Measurements from ENCODE around the gene C19orf85.
"Not testable (repeated sequence)": the region's sequence is repeated elsewhere in the genome, so short reads cannot be mapped to it uniquely, and the experiment has no call there.

C19orf85 gene

DNA sequence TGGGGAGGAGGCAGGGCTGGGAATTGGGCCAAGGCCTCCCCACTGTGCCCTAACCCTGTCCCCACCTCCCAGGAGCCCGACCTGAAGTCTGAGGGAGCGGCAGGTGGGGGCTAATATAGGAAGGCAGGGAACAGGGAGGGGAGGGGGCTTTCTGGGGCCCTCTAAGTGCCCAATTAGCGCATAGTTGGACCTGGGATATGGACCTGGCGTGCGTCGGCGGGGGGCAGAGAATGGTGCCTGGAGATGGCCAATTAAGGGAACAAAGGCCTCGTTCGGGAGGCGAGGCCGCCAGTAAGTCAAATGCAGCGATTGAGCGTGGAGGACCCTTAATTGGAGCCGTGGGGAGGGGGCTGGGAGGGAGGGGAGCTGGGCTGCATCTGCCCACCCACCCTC is at the start of gene C19orf85:
Gene C19orf85 (minus strand): TSS at position 90 of the 393 bp plus-strand sequence. CDS start 197 bp downstream, outside the sequence.
- DNase-seq: no peak

DNA sequence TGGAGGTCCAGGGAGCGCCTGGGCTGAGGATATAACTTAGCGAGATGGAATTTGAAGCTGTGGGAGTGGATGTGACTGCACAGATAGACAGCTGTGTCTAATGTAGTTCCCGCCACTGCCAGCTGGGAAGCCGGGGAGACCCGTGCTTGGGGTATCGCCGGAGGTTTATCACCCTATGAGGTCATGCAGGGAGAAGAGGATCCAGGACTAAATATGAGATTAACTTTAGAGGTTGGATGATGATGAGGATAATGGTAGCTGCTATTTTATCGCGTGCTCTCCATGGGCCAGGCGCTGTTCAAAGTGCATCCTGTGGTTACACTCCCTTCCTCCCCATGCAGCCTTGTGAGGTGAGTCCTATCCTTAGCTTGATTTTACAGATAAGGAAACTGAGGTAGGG is 43.6 kb upstream of the C19orf85 start:
- DNase-seq: no peak

DNA sequence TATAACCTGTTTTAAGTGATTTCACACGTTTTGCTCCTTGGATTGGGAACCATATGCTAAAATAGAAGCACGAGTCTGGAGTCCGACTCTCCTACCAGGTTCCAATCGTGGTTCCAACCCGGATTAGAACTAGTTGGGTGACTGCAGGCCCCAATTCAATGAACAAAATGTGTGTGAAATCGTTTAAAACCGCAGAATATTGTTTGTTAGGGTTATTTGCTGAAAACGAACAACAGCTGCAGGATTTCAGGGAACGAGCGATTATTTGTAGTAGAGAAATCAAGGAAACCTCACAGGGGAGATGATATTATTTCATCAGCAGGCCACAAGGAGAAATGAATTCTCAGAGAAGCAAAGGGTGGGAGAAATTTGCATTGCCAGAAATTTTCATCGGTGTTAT is 40.4 kb upstream of the C19orf85 start:
- DNase-seq: no peak

DNA sequence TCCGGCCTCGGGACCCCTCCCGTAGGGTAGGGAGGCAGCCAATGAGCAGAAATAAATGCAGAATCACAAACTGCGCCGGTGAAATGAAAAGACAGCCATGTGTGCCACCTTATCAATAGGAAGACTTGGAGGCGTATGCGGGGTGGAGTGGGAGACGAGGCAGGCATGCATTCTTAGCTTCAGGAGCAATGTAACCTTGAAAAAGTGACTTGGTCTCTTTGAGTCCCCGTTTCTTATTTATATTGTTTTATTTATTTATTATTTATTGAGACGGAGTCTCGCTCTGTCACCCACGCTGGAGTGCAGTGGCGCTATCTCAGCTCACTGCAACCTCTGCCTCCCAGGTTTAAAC is 39.7 kb upstream of the C19orf85 start:
- DNase-seq: no peak

- DNase-seq: peak; percentile 58
Measured at GRCh38 chr19:55503502-55504251, 39.1 kb upstream of the C19orf85 start.

DNA sequence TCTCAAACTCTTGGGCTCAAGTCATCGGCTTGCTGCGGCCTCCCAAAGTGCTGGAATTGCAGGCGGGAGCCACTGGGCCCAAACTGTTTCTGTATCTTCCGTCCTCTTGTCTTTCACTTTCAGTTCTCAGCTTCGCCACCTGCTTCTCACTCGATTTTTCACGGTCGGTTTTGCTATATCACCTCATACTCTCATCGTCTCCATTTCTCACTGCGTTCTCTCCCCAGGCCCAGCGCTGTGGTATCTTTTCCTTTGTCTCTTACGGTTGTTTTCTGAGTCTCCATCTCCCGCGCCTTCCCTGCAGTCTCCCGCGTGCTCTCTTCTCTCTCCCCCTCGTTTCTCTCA is 38.6 kb upstream of the C19orf85 start:
- no peak for DNase-seq

DNA sequence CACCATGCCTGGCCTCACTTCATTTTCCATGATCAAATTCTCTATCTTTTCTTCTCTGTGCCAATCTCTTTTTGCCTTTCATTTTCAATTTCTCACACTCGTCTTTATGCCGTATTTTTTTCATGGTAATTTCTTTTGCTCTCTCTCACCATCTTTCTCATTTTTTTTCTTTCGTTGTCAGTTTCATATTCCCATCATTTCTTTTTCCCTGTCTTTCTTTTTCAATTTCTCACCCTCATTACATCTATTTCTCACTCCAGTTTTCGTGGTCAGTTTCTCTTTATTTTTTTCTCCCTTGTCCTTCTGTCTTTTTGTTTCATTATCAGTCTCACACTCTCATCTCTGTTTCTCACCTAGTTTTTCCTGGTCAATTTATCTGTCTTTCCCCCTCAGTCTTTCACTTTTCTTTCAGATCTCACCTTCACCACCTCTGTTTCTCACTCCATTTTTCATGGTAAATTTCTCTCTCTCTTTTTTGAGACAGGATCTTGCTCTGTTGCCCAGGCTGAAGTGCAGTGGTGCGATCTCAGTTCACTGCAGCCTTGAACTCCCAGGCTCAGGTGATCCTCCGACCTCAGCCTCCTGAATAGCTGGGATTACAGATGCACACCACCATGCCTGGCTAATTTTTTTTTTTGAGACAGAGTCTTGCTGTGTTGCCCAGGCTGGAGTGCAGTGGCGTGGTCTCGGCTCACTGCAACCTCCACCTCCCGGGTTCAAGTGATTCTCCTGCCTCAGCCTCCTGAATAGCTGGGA is 37.8 kb upstream of the C19orf85 start:
- no peak for DNase-seq

DNA sequence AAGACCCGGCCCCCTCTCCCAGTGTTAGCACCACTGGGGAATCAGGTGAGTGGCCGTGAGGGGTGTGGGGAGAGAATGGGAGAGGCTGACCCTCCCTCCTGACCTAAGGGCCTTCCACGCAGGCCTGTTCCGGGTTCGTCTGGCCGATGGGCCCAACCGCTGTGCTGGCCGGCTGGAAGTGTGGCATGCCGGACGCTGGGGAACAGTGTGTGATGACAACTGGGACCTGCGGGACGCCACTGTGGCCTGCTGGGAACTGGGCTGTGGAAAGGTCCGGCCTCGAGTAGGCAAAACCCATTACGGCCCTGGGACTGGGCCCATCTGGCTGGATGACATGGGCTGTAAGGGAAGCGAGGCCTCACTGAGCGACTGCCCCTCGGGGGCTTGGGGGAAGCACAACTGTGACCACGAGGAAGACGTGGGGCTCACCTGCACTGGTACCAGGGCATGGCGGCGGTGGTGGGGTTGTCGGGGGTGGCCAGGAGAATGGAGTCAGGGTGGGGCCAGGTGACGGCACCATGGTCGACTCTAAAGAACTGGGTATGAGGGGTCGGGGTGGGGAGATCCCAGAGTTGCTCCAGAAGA is 35.9 kb upstream of the C19orf85 start:
- no peak for DNase-seq

- no peak for DNase-seq
Measured at GRCh38 chr19:55498246-55498840, 33.8 kb upstream of the C19orf85 start.

- DNase-seq: no peak
Measured at GRCh38 chr19:55497763-55498162, 33.2 kb upstream of the C19orf85 start.

DNA sequence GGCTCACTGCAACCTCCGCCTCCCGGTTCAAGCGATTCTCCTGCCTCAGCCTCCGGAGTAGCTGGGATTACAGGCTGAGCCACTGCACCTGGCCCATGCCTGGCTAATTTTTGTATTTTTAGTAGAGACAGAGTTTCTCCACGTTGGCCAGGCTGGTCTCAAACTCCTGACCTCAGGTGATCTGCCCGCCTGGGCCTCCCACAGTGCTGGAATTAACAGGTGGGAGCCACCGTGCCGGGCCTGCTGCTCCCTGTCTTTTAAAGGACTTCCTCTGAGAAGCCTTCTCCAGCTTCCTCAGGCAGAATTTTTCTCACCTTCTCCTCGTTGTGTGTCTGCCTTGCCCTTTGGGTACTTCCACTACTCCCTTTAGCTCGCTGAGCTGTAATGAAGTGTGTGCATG is 32.3 kb upstream of the C19orf85 start:
- DNase-seq: not testable (repeated sequence)

DNA sequence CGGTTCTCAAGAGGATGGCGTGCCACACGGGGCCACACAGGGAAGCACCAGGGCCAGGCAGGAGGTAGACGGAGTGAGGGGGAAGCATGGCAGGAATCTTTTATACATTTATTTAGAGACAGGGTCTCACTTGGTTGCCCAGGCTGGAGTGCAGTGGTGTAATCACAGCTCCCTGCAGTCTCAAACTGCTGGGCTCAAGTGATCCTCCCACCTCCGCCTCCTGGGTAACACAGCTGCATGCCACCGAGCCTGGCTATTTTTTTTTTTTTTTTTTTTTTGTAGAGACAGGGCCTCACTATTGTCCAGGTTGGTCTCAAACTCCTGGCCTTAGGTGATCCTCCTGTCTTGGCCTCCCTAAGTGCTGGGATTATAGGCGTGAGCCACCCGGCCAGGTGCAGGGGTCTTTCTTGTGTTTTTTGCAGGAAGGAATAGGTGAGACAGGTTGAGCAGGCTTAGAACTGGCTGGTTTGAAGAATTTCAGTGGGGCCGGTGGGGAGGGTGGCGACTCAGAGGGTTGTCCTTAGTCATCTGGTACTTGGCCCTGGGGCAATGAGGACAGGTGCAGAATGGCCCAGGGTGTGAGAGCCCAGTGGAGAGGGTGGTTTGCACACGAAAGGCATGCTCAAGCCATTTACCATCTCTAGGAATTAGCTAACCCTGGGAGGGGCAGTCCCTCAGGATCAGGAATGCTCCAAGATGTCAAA is 31.2 kb upstream of the C19orf85 start:
- no peak for DNase-seq

DNA sequence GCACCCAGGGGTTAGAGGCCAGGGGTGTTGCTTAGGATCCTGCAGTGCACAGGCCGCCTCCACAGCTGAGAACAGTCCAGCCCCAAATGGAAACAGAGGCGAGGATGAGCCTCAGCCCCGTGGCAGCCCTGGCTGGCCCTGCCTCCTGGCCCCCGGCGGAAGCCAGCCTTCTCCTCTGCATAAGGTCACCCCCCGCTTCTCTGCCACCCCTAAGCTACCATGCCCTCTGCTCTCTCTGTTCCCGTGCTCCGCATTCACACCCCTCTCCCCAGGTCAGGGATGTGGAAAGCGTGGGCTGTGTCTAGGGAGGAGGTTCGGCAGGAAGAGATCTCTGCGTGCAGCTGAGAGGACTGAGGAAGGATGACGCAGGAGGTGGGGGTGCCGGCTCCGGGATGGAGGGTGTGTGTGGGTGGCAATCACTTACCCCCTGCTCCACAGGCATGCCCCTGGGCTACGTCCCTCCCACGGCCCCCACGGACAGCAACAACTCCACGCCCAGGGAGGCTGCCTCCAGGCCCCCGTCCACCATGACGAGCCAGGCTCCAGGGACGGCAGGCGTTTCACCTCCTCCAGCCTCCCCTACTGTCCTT is 29.7 kb upstream of the C19orf85 start:
- DNase-seq: no peak

DNA sequence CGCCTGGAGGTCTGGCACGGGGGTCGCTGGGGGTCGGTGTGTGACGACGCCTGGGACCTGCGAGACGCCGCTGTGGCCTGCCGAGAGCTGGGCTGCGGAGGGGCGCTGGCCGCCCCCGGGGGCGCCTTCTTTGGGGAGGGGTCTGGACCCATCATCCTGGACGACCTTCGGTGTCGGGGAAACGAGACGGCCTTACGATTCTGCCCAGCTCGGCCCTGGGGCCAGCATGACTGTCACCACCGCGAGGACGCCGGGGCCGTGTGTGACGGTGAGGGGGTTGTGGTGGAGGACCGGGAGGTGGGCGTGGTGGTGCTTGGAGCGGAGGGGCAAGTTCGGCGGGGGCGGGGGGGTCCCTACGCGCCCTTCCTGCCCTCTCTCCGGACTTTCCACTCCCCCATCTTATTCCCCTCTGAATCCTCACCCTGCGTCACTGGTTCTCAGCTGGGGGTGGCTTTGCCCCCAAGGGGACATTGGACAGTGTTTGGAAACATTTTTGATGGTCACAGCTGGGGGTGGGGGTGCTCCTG is 29.2 kb upstream of the C19orf85 start:
- DNase-seq: no peak

DNA sequence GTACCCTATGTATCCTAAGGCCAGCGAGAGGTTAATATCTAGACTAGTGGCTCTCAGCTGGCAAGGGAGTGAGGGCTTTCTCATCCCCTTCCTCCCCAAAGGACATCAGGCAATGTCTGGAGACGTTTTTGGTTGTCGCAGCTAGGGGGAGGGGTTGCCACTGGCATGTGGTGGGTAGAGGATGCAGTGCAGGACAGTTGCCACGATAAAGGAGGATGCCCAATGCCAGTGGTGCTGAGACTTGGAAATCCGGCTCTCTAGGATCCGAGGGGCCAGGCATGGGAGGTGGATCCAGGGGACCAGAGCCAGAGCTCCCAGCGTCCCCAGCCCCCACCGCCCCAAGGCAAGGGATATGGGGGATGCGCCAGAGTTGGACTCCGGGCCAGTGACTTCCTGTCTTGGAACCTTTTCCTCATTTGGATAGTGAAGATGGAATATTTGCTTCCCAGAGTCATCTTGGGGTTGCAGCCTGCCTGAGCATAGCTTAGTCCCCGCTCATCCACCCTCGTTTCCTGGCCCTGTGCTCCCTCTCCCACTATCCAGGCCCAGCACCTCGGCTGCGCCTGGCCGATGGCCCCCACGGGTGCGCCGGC is 28.6 kb upstream of the C19orf85 start:
- no peak for DNase-seq

DNA sequence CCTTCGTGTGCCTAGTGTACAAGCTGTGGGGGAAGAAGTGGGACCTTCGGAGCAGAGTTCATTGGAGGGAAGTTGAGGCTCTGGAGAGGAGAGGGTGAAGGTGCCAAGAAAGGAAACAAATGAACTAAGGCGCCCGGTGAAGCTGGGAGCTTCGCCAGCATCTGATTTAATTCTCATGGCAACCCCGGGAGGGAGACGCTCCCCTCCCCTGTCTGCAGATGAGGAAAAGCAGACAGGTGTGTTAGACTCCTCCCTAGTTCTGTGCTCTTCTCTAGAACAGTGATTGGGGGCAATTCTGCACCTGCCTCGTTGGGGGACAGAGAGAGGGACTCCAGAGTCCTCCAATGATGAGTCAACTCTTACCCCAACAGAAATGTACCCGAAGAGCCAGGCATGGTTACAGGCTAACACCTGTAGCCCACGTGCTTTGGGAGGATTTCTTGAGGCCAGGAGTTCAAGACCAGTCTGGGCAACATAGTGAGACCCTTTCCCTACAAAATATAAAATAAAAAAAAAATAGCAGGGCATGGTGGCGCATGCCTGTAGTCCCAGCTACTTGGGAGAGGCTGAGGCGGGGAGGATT is 27.9 kb upstream of the C19orf85 start:
- DNase-seq: peak; percentile 9

DNA sequence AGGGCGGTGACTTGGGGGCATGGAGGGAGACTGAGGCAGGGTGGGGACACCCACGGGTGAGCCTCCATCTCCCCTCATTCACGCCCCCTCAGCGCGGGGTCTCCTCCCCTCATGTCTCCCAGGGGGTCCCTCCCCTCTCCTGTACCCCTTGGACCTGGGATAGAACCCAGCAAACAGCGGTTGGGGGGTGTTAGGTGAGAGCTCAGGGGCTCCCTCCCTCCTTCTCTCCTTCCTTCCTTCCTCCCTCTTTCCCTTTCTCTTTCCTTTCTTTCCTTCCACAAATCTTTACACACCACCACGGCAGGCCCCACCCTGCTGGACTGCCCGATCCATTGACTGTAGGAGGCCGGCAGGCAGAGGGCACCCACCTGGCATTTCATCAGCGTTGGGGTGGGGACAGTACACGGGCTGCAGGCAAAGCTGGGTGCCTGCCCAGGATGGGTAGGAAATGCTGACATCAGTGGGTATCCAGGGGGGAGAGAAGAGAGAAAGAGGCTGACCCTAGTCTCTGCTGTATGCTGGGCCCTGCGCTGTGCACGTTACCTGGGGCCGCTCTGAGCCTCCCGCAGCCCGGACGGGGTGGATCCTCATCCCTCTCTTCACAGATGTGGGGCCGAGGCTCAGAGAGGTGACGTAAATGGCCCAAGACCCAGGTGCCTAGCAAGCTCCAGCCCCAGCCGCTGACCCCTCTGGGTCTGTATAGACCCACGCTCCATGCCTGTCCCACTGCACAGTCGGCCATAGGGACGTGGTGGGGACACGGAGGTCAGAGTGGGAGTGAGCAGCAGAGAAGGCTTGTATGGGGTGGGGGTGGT is 27.2 kb upstream of the C19orf85 start:
- no peak for DNase-seq

DNA sequence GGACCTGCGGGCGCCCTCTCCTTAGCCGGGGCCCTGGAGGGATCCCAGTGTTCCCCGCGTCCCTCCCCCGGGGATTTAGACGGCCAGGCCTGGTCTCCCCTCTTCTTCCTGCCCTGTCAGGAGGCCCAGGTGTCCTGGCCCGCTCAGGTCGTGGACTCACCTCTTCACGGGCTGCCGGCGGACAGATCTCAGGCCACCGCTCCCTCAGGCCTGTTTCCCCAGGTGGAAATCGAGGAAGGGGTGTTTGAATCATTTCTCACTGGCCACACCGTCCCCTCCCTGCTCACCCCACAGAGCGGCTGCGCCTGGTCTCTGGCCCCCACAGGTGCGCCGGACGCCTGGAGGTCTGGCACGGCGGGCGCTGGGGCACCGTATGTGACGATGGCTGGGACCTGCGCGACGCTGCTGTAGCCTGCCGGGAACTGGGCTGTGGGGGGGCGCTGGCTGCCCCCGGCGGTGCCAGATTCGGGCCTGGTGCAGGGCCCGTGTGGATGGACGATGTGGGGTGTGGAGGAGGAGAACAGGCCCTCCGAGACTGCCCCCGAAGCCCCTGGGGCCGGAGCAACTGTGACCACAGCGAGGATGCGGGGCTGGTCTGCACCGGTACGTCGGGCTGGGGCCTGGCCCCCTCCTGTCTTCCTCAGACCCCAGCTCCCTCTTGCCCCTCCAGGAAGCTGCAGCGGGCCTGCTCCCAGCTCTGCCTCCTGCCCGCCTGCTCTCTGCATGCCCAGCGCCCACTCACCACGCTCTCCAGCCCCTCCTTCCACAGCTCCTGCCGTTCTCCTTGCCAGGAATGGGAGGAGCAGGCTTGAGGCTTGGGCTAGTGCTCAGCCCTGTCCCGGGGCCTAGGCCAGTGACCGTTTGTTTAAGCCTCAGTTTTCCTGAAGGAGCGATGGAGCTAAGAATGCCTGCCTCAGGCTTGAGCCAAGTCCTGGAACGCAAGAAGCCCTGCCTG is 26.2 kb upstream of the C19orf85 start:
- DNase-seq: no peak

DNA sequence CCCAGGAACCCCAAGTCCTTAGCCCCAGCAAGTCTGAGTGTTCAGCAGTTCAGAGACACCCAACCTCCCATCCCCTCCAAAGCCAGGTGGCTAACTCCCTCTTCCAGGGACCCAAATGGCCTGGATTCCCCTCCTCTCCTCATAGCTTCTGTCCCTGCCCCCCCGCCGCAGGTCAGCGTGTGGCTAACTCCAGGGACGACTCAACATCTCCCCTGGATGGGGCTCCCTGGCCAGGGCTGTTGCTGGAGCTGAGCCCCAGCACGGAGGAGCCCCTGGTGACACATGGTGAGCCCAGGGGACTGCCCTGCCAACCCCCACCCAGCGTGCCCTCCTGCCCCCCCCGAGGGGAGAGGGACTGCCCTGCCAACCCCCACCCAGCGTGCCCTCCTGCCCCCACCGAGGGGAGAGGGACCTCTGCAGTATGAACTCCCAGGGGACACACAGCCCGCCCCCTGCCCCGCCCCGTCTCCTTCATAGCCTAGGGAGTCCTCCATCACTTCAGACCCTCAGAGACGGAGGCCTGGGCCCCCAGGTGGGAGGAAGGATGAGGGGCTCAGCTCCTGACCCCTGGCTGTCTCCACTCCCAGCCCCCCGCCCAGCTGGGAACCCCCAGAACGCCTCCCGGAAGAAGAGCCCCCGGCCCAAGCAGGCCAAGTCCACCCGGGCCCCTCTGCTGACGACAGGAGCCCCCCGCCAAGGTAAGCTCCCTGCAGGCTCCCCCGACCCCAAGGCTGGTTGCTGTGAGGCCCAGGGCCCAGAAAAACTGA is 25.3 kb upstream of the C19orf85 start:
- DNase-seq: no peak
